GM21528 (cell line): ENCODE results near the gene ZNF598.
"Not testable (repeated sequence)": the region's sequence is repeated elsewhere in the genome, so short reads cannot be mapped to it uniquely, and the experiment has no call there.

Experiments
- ATAC-seq: cut with Tn5 transposase; IDR thresholded peaks from one replicate; pipeline ENCODE4 v1.9.1; 2021; ENCODE audit warnings: mild to moderate bottlenecking, moderate library complexity; ENCODE audit not compliant: unreplicated experiment, low FRiP score

The ZNF598 gene

GRCh38 chr16:1961651-1962067 lies 48.0 kb downstream of the ZNF598 start:
- ATAC-seq: no peak

- no peak for ATAC-seq
These were observed 48.7 kb downstream of the ZNF598 start for GRCh38 chr16:1960665-1961630.

GRCh38 chr16:1959269-1960039 lies 50.2 kb downstream of the ZNF598 start, which contains the start of gene NDUFB10:
TSS of gene NDUFB10 (plus strand) at chr16:1959538. CDS start at chr16:1959625, 87 bp downstream.
- peak; percentile 58 for ATAC-seq

- no peak for ATAC-seq
These were observed 50.8 kb downstream of the ZNF598 start for GRCh38 chr16:1958715-1959268.

GRCh38 chr16:1958143-1958491 lies 51.5 kb downstream of the ZNF598 start:
- not testable (repeated sequence) for ATAC-seq

GRCh38 chr16:1957434-1958142 lies 52.0 kb downstream of the ZNF598 start:
- ATAC-seq: not testable (repeated sequence)

GRCh38 chr16:1953734-1954133 lies 55.9 kb downstream of the ZNF598 start:
- ATAC-seq: no peak

- no peak for ATAC-seq
These were observed 59.1 kb downstream of the ZNF598 start for GRCh38 chr16:1950559-1950958.

GRCh38 chr16:1950047-1950446 lies 59.6 kb downstream of the ZNF598 start:
- ATAC-seq: no peak

GRCh38 chr16:1949507-1949906 lies 60.1 kb downstream of the ZNF598 start:
- no peak for ATAC-seq
